HL-60/S4 (cell line): ENCODE results near the gene ADM2.

Source experiments
- in situ Hi-C: fragments of 300-500 bp; cut with MboI; formaldehyde crosslinking; loops from 2 replicates; pipeline ENCODE4 v1.14.3; 2022; ENCODE audit warnings: low sequenced_read_pairs

ADM2 gene

DNA sequence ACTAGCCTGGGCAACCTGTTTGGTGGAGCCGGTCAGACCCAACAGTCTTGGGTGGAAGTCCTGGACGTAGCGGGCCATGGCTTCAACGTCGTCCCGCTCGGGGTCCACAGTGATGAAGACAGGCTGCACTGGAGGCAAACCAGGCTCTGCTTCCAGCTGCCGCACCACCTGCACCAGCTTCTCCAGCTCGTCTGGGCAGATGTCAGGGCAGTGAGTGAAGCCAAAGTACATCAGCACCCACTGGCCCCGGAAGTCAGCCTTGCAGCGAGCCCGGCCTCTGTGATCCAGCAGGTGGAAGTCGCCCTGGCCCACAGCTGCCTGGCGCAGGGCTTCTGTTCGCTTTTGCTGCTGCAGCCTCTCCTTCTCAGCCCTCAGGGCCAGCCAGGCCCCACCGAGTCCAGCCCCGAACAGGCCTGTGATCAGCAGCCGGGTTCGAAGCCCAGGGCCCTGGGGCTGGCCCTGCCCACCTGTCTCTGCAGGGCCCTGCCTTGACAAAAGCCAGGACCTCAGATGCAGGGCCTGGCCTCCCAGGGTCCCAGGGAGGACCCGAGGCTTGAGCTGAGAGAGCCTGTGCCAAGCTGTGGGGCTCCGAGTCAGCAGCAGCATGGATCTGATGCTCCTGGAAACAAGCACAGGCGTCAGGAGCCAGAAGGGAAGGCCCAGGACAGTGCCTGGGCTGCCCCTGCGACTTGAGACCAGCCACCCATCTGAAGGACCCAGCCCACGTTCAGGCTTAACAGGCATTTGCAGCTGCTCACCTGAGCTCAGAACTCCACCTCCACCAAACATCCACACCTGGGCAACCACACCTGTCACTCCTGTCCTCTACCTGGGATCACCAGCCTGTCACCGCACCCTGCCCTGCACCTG is 42.7 kb downstream of the ADM2 start:
- in situ Hi-C loops = no loop called here

DNA sequence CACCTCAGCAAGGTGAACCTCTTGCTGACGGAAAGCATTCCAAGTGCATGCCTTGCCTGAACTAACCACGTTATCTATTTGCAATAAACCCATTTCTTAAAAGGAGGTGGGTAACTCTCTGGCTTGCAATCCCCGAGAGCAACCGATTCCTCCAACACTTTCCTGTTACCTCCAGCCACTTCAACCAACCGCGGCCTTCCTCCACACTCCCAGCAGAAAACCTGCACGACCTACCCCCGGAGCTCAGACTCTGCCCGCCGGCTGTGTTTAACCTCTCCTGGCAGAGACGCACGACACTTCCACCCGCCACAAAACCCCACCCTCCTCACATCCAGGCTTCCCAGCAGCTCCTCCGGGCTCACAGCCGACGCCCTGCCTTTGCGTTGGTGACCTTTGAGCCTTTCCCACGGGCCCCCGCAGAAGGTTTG is 43.3 kb downstream of the ADM2 start:
- in situ Hi-C loops = no loop called here

DNA sequence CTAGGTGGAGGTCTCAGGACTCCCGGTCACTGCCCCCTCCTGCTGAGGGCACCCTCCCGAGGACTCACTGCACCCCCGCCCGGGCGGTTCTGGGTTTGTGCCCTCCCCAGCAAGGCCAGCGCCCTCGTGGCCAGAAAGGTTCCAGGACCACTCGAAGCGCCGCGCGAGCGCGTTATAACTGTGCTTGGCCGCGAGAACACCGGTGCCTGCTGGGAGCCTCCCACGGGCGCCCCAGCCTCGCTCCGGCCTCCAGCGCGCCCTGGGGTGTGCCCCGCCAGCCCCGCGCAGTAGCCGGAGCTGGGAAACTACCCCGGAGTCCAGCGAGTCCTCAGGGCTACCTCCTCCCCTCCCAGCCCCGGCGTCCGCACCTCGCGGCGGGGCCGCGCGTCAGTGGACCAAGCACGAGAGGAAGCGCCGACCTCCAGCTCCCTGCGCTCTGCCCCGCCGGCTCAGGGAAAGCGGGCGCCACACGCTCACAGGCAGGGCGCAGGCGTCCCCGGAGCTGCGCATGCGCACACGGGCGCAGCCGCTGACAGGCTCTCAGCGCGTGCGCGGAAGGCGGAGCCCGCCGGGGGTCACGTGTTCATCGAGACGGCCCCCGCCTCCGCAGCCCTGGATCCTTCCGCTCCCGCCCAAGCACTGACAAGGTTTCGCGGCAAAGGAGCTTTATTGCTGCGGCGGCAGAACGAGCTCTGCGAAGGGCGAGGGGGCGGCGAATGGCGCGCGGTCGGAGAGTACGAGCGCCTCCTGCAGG is 43.9 kb downstream of the ADM2 start, which contains the start of gene SCO2:
Gene SCO2, minus strand, starts transcription at position 495 of the 754 bp plus-strand sequence. CDS start 1,187 bp downstream, outside the sequence.
- in situ Hi-C loops = no loop called here

DNA sequence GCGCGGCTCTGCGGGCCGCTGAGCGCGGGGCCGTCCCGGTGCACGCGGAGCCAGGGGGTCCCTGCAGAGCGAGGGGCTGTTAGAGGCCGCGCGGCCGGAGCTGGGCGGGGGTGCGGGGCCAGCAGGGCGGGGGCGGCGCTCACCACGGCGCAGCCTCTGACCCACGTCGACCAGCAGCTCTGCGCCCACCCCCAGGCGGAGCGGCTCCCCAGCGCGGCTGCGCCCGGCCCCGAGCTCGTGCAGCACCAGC is 44.4 kb downstream of the ADM2 start:
- in situ Hi-C loops = no loop called here

DNA sequence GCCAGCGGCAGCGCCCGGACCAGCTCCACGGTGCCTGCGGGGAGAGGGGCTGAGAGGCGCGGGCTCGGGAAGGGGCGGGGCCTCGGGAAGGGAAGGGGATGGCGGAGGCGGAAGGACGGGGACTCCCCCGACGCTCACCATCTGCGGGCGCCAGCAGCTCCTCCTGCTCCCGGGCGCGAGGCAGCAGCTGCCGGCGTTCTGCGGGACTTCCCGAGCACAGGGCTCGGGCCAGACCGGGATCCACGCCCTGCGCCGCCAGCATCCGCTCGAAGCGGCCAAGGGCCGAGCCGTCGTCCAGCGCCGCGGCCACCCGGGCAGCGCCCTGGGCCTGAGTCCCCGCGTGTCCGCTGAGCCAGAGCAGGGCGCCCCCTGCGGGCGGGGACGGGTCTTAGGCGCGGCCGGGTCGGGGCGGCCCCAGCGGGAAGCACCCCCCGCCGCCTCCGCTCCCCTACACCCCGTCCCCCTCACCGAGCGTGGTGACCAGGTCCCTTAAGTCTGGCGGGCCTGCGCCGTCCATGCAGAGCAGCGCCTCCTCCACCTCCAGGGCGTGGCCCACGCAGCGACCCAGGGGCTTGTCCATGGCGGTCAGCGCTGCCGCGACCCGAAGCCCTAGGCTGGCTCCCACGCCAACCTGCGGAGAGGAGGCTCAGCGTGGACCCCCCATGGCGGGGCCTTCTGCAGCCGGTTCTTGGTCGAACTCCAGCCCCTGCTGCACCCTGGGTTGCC is 44.9 kb downstream of the ADM2 start:
- in situ Hi-C loops = no loop called here

DNA sequence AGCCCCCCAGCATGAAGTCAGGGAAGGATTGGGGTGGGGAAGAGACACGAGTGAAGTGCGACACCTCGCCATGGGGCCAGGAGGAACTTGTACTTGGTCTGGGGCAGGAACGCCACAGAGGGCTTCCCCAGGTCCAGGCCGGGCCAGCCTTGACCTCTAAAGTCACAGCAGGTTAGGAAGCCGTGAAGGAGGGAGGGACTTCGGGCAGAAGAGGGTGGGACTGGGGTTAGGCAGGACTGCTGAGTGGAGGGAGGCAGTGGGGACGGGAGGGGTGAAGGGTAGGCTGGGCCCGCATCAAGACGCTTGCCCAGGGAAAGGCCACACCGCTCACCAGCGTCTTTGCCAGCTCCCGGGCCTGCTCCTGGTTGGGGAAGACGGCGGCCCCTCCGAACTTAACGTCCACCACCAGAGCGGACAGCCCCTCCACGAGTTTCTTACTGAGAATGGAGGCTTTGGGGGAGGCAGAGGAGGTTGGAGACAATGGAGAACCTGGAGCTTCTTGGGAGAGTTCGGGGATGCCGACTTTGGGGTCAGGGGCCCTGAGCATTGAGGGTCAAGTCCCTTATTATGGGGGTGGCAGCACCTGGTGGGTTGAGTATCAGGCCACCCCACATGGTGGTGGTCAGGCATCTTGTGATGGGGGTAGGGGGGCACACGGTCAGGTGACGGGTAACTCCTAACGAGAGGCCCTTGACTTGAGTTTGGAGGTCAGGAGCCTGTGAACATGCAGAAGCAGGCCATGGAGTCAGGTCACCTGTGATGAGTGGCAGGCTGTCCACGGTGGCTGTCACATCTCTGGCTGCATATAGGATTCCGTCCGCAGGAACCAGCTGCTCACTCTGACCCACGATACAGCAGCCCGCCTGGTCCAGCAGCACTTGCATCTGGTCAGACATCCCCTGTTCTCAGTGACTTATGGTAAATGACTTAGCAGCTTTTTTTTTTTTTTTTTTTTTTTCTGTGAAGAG is 45.8 kb downstream of the ADM2 start:
- in situ Hi-C loops = no loop called here

DNA sequence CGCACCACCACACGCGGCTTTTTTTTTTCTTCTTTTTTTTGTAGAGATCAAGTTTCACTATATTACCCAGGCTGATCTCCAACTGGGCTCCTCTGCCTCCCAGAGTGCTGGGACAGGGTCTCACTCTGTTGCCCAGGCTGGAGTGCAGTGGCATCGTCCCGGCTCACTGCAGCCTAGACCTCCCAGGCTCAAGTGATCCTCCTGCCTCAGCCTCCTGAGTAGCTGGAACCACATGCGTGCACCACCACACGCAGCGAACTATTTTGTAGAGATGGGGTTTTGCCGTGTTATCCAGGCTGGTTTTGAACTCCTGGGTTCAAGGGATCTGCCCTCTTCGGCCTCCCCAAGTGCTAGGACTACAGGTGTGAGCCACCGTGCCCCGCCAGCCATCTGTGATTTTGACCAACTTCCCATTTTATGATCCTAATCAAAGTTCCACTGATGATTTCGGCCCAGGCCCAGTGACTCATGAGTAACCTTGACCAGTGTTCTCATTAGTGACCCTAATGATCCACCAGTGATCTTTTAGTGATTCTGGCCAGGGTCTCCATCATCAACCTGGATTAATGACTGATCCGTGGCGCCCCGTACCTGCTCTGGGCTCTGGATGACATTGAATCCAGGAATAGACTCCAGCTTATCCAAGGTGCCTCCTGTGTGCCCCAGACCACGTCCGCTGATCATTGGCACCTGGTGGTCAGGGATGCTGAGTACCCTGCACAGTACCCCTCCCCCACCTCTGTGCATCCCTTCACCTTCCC is 46.8 kb downstream of the ADM2 start:
- in situ Hi-C loops = no loop called here

DNA sequence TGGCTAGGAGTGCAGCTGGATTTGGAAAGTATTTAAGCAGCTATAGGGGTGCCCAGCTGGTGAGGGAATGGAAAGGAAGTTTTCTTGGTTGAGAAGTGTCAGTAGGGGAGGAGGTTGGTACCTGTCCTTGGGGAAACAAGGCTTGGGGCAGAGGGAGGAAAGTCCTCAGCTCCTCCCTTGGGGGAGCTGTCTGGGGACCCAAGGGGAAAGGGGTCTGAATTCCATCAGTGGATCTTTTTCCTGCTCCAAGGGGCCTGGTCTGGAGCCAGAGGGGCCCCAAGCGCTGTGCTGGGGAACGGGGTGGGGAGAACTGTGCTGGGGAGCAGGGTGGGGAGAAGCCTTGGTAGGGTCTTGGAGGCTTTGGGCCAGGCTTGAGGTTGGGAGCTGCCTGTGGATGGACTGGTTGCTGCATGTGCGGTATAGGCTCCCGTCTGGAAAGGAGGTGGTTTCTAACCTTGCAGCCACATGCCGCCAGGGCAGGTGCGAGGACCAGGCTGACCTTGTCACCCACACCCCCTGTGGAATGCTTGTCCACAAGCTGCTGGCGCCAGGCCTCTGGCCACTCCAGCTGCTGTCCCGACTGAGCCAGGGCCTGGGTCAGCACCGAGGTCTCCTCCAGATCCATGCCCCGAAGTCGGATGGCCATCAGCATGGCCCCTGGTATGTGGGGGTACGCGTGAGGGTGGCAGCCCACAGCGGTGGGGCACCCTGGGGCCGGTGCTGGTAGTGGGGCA is 47.5 kb downstream of the ADM2 start:
- in situ Hi-C loops = no loop called here

DNA sequence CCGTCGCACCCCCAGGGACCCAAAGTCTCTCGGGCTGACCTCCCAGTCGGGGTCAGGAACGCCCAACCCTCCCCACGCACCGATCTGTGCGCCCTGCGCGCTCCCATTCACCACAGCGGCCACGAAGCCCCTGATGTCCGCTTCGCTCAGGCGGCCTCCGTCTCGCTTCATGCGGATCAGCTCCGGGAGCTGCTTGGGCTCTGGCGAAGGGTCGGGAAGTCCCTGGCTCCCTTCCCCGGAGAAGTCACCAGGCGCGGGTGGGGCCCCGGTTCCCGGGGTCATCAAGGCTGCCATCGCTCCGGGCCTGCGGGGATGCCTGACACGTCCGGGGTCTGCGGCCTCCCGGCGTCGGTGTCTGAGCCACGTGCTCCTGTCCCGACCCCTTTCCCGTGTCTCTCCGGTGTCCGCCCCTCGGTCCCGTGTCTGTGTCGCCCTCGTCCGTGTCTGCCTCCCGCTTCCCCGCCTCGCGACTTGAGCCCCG is 48.1 kb downstream of the ADM2 start:
- in situ Hi-C loops = no loop called here

DNA sequence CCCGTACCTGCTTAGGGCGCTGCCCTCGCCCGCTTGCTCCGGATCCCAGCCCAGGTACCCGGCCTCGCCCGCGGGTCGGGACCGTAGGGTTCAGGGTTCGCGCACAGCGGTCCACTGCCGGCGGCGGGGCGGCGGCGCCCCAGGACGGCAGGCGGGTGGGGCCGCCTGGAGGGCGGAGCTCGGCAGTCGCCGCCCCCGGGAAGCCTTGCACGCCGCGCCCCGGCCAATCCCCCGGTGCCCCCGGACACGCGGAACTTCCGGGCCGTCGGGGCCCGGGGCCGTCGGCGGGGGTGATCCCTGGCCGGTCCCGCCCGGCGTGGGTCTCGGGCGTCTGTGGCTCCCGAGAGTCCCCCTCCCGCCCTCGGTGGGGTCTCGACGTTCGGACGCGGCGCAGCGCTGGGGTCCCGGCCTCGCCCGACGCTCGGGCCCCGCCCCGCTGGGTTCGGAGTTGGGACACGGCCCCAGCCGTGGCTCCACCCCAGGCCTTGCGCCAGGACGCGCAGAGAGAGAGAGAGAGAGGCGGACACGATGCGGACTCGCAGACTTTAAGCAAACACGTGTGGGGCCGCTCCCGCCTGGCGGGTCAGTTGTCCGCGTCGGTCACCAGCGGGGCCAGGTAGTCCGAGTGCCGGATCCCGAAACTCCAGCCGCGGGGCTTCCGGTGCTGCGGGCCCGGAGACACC is 48.7 kb downstream of the ADM2 start, which contains the start of gene TYMP:
Gene TYMP, minus strand, starts transcription at position 116 of the 683 bp plus-strand sequence. CDS start 303 bp downstream, outside the sequence.
- in situ Hi-C loops = no loop called here

DNA sequence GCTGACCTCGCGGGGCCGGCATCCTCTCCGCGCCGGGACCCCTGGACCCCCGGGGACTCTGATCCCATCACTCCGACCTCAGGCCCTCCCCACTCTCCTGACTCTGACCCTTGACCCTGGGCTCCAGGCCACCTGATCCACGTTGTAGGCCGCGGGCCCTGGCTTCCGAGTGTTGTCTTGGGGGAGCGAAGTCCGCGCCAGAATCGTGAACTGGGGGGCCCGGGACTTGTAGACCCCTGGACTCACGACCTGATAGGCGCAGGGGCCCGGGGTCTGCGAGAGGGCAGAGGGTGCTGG is 49.2 kb downstream of the ADM2 start:
- in situ Hi-C loops = no loop called here

DNA sequence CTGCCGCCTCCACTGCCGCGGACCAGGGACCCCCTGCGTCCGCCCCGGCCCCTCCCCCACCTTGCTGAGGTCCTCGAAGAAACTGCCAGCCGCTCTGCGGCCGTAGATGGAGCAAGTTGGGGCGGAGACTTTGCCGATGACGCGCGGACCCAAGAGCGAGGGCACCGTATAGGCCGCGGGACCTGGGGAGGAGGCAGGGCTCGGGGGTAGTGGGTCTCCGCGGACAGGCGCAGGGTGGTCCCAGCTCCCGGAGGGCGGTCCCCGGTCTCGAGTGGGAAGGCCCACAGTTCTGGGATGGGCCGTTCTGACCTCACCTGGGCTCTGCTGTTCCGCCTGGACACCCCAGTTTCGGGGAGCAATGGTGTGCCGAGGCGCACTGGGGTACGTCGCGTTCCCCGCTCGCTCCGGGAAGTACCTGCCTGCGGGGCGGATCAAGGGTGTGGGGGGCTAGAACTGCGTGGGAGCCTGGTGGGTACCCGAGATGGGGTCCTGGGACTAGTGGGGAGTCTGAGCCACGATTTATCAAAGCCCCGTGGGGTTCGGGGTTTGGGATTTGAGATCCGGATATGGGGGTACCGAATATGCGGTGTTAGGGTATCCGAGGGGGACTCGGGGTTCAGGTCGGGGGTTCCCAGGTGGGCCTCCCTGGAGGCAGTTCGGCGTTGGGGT is 49.7 kb downstream of the ADM2 start:
- in situ Hi-C loops = no loop called here

DNA sequence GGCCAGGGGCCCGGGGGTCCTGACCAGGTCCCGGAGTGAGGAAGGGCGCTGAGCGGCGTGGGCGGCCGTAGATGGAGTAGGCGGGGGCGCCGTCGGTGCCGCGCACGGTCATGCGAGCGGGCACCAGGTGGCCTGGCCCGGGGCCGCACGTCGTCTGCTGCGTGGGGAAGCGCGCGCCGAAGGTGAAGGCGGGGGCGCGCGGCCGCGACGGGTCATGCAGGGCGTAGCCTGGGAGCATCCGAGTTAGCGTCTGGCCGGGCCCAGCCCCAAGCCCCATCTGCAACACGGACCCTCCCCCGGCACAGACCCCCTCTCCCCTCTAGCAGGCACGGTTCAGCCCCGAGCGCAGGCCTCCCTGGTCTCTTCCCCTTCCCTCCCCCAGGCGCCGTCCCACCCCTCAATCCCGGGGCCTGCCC is 50.2 kb downstream of the ADM2 start:
- in situ Hi-C loops = no loop called here

DNA sequence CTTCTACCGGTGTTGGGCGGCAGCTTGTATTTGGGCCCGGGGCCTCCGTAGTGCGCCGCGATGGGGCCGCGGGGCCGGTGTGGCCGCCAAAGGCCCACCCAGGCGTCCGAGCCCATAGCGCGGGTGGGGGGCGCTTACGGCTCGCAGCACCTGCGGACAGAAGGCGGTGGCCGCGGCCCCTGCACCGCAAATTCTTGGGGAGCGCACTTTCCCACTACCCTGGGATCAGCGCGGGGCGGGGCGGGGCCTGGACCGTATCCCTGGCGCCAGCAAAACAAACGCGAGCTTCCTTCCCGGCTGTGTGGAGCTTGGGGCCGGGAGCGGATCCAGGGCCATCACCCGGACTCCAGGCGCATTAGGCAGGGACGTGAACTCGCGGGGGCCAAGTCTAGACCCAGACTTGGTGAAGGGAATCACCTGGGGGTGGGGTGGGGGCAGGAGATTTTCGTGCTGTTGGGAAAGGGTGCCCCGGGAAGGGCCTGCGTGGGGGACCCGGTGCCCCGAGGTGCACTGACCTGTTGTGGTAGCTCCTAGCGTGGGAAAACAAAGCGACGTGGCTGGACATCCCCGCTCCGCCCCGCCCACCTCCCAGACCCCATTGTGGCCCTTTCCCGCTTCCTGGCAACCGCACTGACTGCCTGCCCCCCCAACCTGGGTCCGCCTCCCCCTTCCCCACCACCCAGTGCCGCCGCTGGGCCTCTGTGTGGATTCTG is 50.8 kb downstream of the ADM2 start:
- in situ Hi-C loops = no loop called here

DNA sequence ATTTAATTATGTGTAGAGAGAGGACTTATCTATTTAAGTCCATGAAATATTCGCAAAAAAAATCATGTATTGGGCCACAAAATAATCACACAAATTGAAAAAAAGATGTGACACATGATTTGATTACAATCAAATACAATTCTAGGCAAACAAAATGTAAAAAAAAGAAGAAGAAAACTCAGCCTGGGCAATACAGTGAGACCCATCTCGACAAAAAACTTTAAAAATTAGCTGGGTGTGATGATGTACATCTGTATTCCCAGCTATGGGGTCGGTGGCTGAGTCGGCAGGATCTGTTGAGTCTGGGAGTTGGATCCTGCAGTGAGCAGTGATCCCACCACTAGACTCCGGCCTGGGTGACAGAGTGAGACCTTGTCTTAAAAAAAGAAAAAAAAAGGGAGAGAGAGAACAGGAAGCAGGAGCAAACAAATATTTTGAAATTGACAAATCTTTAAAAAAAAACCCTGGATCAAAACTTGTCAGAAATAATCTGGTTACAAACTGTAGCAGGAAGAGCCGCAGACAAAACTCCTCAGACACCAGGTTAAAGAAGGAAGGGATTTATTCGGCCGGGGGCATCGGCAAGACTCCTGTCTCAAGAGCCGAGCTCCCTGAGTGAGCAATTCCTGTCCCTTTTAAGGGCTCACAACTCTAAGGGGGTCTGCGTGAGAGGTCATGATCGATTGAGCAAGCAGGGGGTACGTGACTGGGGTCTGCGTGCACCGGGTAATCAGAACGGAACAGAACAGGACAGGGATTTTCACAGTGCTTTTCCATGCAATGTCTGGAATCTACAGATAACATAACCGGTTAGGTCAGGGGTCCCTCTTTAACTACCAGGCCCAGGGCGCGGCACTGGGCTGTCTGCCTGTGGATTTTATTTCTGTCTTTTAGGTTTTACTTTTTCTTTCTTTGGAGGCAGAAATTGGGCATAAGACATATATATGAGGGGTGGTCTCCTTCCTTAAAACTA is 51.8 kb downstream of the ADM2 start:
- in situ Hi-C loops = no loop called here
